Activated CD8-positive, alpha-beta T cell treated with anti-CD3 and anti-CD28 coated beads for 36 hours (primary cell): ENCODE data around the gene MAP3K8. TPM values are rescaled to one million over a fixed set of nuclear protein-coding genes. Genes with fewer than 3 reads are reported as not detected.

Experiments used
- ATAC-seq: fragments of 200-7000 bp; cut with Tn5 transposase; one replicate; pipeline ENCODE4 v1.10.0; 2021; ENCODE audit warnings: mild to moderate bottlenecking, moderate library complexity
- CTCF ChIA-PET: fragments of 350-600 bp; sonication (Branson Sonifier 250); formaldehyde crosslinking; loops from one replicate; lab custom pipeline; 2021; ENCODE audit warnings: antibody characterized with exemption; lab: Charles Lee
- POLR2A ChIA-PET: fragments of 350-600 bp; sonication (Branson Sonifier 250); formaldehyde crosslinking; loops from one replicate; lab custom pipeline; 2021; ENCODE audit warnings: antibody characterized with exemption; lab: Charles Lee
- DNase-seq: peaks from one replicate; pipeline ENCODE4 v3.0.0-alpha.2; 2020
- H3K27ac Mint-ChIP-seq: one replicate; pipeline ENCODE4 v1.8.0; 2021; ENCODE audit warnings: mild to moderate bottlenecking, mixed read lengths
- H3K27me3 Mint-ChIP-seq: one replicate; pipeline ENCODE4 v1.8.0; 2021; ENCODE audit warnings: mixed read lengths
- H3K36me3 Mint-ChIP-seq: one replicate; pipeline ENCODE4 v1.8.0; 2021; ENCODE audit warnings: low read depth, mixed read lengths
- H3K4me1 Mint-ChIP-seq: one replicate; pipeline ENCODE4 v1.8.0; 2021; ENCODE audit warnings: low read depth, mixed read lengths
- H3K4me3 Mint-ChIP-seq: one replicate; pipeline ENCODE4 v1.8.0; 2021; ENCODE audit warnings: mild to moderate bottlenecking, moderate library complexity, mixed read lengths
- H3K9me3 Mint-ChIP-seq: one replicate; pipeline ENCODE4 v1.8.0; 2021; ENCODE audit warnings: mixed read lengths
- CTCF ChIP-seq: fragments of 200-600 bp; IDR thresholded peaks from one replicate; pipeline ENCODE4 v1.8.0; 2022; ENCODE audit warnings: antibody characterized with exemption, mild to moderate bottlenecking
- intact Hi-C: fragments of 100-400 bp; cut with micrococcal nuclease; formaldehyde crosslinking; loops from one replicate; pipeline ENCODE4 v1.10.0; 2022
- total RNA-seq, 2 experiments: library from RNA; stranded (reverse); gene quantifications; one replicate each; pipeline ENCODE4 v1.2.3, GENCODE V29; 2021

The MAP3K8 gene
- total RNA-seq, 2 experiments from 2014 or later: 24.0 to 25.7 TPM

GRCh38 chr10:30425336-30426075, 8.5 kb upstream of the MAP3K8 start:
- peaks cover 22% of the 10 kb centered on the region for H3K4me1 Mint-ChIP-seq
- no peak overlapping the region for H3K4me3 Mint-ChIP-seq
- POLR2A ChIA-PET: no interaction called here
- CTCF ChIA-PET: no interaction called here
- H3K27me3 Mint-ChIP-seq: no peaks in the 10 kb centered on the region
- no peaks in the 10 kb centered on the region for H3K9me3 Mint-ChIP-seq
- H3K27ac Mint-ChIP-seq: no peak overlapping the region
- intact Hi-C loops: no loop called here
- DNase-seq (no peak), ATAC-seq (no peak)
- TF ChIP-seq CTCF: no peak
- no peaks in the 10 kb centered on the region for H3K36me3 Mint-ChIP-seq

- TF ChIP-seq CTCF: no peak
- POLR2A ChIA-PET: interaction anchor here (1.1 kb wide), 1 partner anchor 13 kb away, joined by 3 read pairs; no protein-coding TSS in a partner anchor
- CTCF ChIA-PET: interaction anchor here (1.2 to 2.1 kb wide), 5 partner anchors 10 to 103 kb away, joined by 3 to 11 read pairs (median 4); no protein-coding TSS in a partner anchor
- no peak for DNase-seq
- no peaks in the 10 kb centered on the region for H3K9me3 Mint-ChIP-seq
- intact Hi-C loops: no loop called here
- no peak for ATAC-seq
- no peak overlapping the region for H3K27ac Mint-ChIP-seq
- H3K4me1 Mint-ChIP-seq: peaks cover 33% of the 10 kb centered on the region
- peaks cover 4% of the 10 kb centered on the region for H3K36me3 Mint-ChIP-seq
- H3K27me3 Mint-ChIP-seq: peaks cover 3% of the 10 kb centered on the region
- no peak overlapping the region for H3K4me3 Mint-ChIP-seq
Observed at GRCh38 chr10:30430544-30431298, 3.3 kb upstream of the MAP3K8 start.

DNA sequence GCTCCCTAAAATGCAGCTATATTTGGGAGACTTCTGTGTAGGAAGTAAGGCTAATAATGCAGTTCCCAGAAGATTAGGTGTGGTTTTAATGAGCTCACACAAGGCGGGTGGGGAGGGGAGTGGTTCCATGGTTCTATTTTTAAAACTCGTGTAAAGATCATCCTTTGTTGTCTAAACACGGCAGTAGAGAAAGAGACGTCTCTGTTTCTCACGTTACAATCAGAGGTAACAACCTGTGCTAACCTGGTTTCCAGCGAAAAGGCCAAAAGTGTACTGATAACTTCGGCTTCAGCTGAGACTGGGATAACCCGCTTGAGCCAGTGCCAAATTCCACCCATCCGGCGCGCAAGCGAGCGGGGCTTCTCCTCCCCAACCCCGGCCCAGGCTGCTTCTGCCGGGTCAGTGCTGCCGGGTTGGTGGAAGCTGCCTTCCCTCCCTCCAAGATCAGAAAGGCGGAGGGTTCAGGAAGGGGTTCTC, 2.5 kb upstream of the MAP3K8 start:
- no peak for TF ChIP-seq CTCF
- no peak overlapping the region for H3K27ac Mint-ChIP-seq
- peak overlapping the region; percentile 31 for H3K4me3 Mint-ChIP-seq
- no peak for ATAC-seq
- H3K4me1 Mint-ChIP-seq: peaks cover 41% of the 10 kb centered on the region
- intact Hi-C loops: no loop called here
- no peak for DNase-seq
- H3K36me3 Mint-ChIP-seq: peaks cover 6% of the 10 kb centered on the region
- peaks cover 3% of the 10 kb centered on the region for H3K27me3 Mint-ChIP-seq
- ChIA-PET CTCF (interaction anchor here (0.7 to 2.1 kb wide), 4 partner anchors 11 to 208 kb away, joined by 3 to 11 read pairs (median 7); no protein-coding TSS in a partner anchor), POLR2A (no interaction called here)
- no peaks in the 10 kb centered on the region for H3K9me3 Mint-ChIP-seq

GRCh38 chr10:30432622-30433305, 1.2 kb upstream of the MAP3K8 start:
- DNase-seq (no peak), ATAC-seq (peak; percentile 0)
- H3K36me3 Mint-ChIP-seq: peaks cover 15% of the 10 kb centered on the region
- peaks cover 3% of the 10 kb centered on the region for H3K27me3 Mint-ChIP-seq
- POLR2A ChIA-PET: interaction anchor here (0.7 to 3.6 kb wide), 4 partner anchors 9 to 97 kb away, joined by 3 to 19 read pairs (median 4); no protein-coding TSS in a partner anchor
- H3K4me1 Mint-ChIP-seq: peaks cover 47% of the 10 kb centered on the region
- H3K4me3 Mint-ChIP-seq: peak overlapping the region; percentile 78
- intact Hi-C loops: no loop called here
- peak overlapping the region; percentile 81 for H3K27ac Mint-ChIP-seq
- H3K9me3 Mint-ChIP-seq: no peaks in the 10 kb centered on the region
- CTCF ChIA-PET: interaction anchor here (1.2 to 7.3 kb wide), 5 partner anchors 13 to 158 kb away, joined by 3 to 39 read pairs (median 4); no protein-coding TSS in a partner anchor
- TF ChIP-seq CTCF: no peak
